IMR-90 (cell line): ENCODE data around the gene IL22. TPM values are rescaled to one million over a fixed set of nuclear protein-coding genes. Genes with fewer than 3 reads are reported as not detected.
"Not testable (repeated sequence)": the region's sequence is repeated elsewhere in the genome, so short reads cannot be mapped to it uniquely, and the experiment has no call there.

ENCODE experiments used
- ATAC-seq: fragments of 200-7000 bp; cut with Tn5 transposase; 2 replicates; pipeline ENCODE4 v1.9.1; 2020; ENCODE audit warnings: low read depth, mild to moderate bottlenecking, moderate library complexity
- BruUV-seq: library from RNA; stranded (reverse); fragments of 400-500 nt; replicated peaks from 2 replicates; lab custom pipeline; 2021; lab: Mats Ljungman, UMichigan
- CTCF ChIA-PET: fragments of 300-600 bp; formaldehyde crosslinking; extraction: SDS; loops from one replicate; lab custom pipeline; 2021; ENCODE audit warnings: antibody characterized with exemption; lab: Yijun Ruan, JAX
- POLR2A ChIA-PET: fragments of 300-600 bp; sonication (Branson Sonifier 250); formaldehyde crosslinking; loops from one replicate; lab custom pipeline; 2022; ENCODE audit warnings: antibody characterized with exemption; ENCODE audit not compliant: unreplicated experiment; lab: Charles Lee
- DNase-seq: peaks from one replicate; pipeline ENCODE4 v3.0.0; 2013
- H2AFZ ChIP-seq: replicated peaks from 2 replicates; pipeline ENCODE3; 2013; ENCODE audit warnings: low read length, mild to moderate bottlenecking; ENCODE audit not compliant: poor library complexity
- H2AK5ac ChIP-seq: 2 replicates; pipeline ENCODE4 v1.6.1; 2013; ENCODE audit warnings: low read depth, low read length, inconsistent platforms
- H2AK9ac ChIP-seq: replicated peaks from 2 replicates; pipeline ENCODE3; 2013; ENCODE audit warnings: mild to moderate bottlenecking, low read depth, low read length, moderate library complexity; ENCODE audit not compliant: poor library complexity
- H2BK120ac ChIP-seq: 2 replicates; pipeline ENCODE4 v1.6.1; 2013; ENCODE audit warnings: low read depth, low read length, inconsistent platforms
- H2BK15ac ChIP-seq: 3 replicates; pipeline ENCODE4 v1.6.1; 2013; ENCODE audit warnings: low read depth, low read length, inconsistent platforms
- H2BK20ac ChIP-seq: 2 replicates; pipeline ENCODE4 v1.6.1; 2013; ENCODE audit warnings: low read depth, mild to moderate bottlenecking, inconsistent platforms, low read length, moderate library complexity
- H2BK5ac ChIP-seq: 2 replicates; pipeline ENCODE4 v1.6.1; 2013; ENCODE audit warnings: mild to moderate bottlenecking, low read depth, low read length, inconsistent platforms; ENCODE audit not compliant: poor library complexity, severe bottlenecking
- H3K14ac ChIP-seq: replicated peaks from 2 replicates; pipeline ENCODE4 v1.6.1; 2013; ENCODE audit warnings: low read depth, low read length, inconsistent platforms
- H3K18ac ChIP-seq: 2 replicates; pipeline ENCODE4 v1.6.1; 2013; ENCODE audit warnings: low read depth, low read length, control low read depth
- H3K23ac ChIP-seq: 2 replicates; pipeline ENCODE4 v1.6.1; 2013; ENCODE audit warnings: low read depth, low read length, inconsistent platforms
- H3K27ac ChIP-seq: 2 replicates; pipeline ENCODE4 v1.5.1; 2013; ENCODE audit warnings: mild to moderate bottlenecking, control low read depth, low read length; ENCODE audit not compliant: insufficient read depth
- H3K27me3 ChIP-seq: 2 replicates; pipeline ENCODE4 v1.6.1; 2013; ENCODE audit warnings: low read length; ENCODE audit not compliant: control insufficient read depth, insufficient read depth
- H3K36me3 ChIP-seq: 2 replicates; pipeline ENCODE4 v1.6.1; 2013; ENCODE audit warnings: low read length, mixed read lengths; ENCODE audit not compliant: control insufficient read depth, insufficient read depth
- H3K4ac ChIP-seq: 2 replicates; pipeline ENCODE4 v1.6.1; 2013; ENCODE audit warnings: low read depth, low read length, inconsistent platforms
- H3K4me1 ChIP-seq: 2 replicates; pipeline ENCODE4 v1.6.1; 2013; ENCODE audit warnings: low read length, mixed read lengths; ENCODE audit not compliant: control insufficient read depth, insufficient read depth
- H3K4me2 ChIP-seq: 2 replicates; pipeline ENCODE4 v1.6.1; 2013; ENCODE audit warnings: low read depth, mild to moderate bottlenecking, control low read depth, low read length, moderate library complexity
- H3K4me3 ChIP-seq: 2 replicates; pipeline ENCODE4 v1.5.1; 2013; ENCODE audit warnings: low read depth, mild to moderate bottlenecking, control low read depth, low read length, moderate library complexity; ENCODE audit not compliant: insufficient read depth
- H3K56ac ChIP-seq: 2 replicates; pipeline ENCODE4 v1.6.1; 2013; ENCODE audit warnings: low read length, inconsistent platforms; ENCODE audit not compliant: insufficient read depth; ENCODE audit errors: extremely low read depth
- H3K79me1 ChIP-seq, 2 experiments: 2 replicates each; pipeline ENCODE4 v1.6.1; 2013; ENCODE audit warnings: low read length in 2 of 2, inconsistent platforms in 1 of 2, low read depth in 1 of 2
- H3K9ac ChIP-seq: 2 replicates; pipeline ENCODE4 v1.6.1; 2013; ENCODE audit warnings: low read depth, low read length, control low read depth
- H3K9me1 ChIP-seq: 2 replicates; pipeline ENCODE4 v1.6.1; 2013; ENCODE audit warnings: low read length, inconsistent platforms; ENCODE audit not compliant: insufficient read depth
- H3K9me3 ChIP-seq: 2 replicates; pipeline ENCODE4 v1.6.1; 2013; ENCODE audit warnings: low read length; ENCODE audit not compliant: control insufficient read depth, insufficient read depth
- H4K20me1 ChIP-seq: 2 replicates; pipeline ENCODE4 v1.6.1; 2013; ENCODE audit warnings: low read length, inconsistent platforms; ENCODE audit not compliant: insufficient read depth
- H4K5ac ChIP-seq: 2 replicates; pipeline ENCODE4 v1.6.1; 2013; ENCODE audit warnings: mild to moderate bottlenecking, low read depth, low read length, control low read depth
- H4K8ac ChIP-seq, 2 experiments: 2 replicates each; pipeline ENCODE4 v1.6.1; 2013; ENCODE audit warnings: low read depth in 2 of 2, low read length in 2 of 2, control low read depth in 1 of 2, inconsistent platforms in 1 of 2
- H4K91ac ChIP-seq: 2 replicates; pipeline ENCODE4 v1.6.1; 2013; ENCODE audit warnings: low read depth, low read length, inconsistent platforms; ENCODE audit not compliant: insufficient read depth
- WGBS, 2 experiments: methylation state at CpG; one replicate each; pipeline versions ENCODE4 v1.1.5 to v1.1.7; 2013; ENCODE audit warnings: missing lambda C conversion rate in 2 of 2; ENCODE audit not compliant: insufficient read length in 1 of 2; ENCODE audit errors: extremely low coverage in 2 of 2; 5-methylcytosine and 5-hydroxymethylcytosine counted together
- dilution Hi-C: fragments of 300-500 bp; cut with HindIII; formaldehyde crosslinking; loops from one replicate; pipeline ENCODE4 v1.14.3; 2018; ENCODE audit warnings: low sequenced_read_pairs; ENCODE audit not compliant: unreplicated experiment
- in situ Hi-C: fragments of 300-500 bp; cut with MboI; formaldehyde crosslinking; loops from 3 replicates; pipeline ENCODE4 v1.14.3; 2019; ENCODE audit warnings: low sequenced_read_pairs, inconsistent platforms, mixed read lengths
- intact Hi-C: fragments of 100-400 bp; cut with micrococcal nuclease; formaldehyde crosslinking; loops from 2 replicates; pipeline ENCODE4 v1.10.0; 2022
- polyA plus RNA-seq, 3 experiments: library from polyadenylated mRNA; depleted of rRNA; stranded (reverse); fragments of >200 nt; gene quantifications; 2 replicates each; pipeline ENCODE4 v1.2.3, GENCODE V29; 2012; ENCODE audit warnings: low replicate concordance in 1 of 3
- total RNA-seq: library from RNA; depleted of rRNA; stranded (reverse); fragments of >200 nt; gene quantifications from 2 replicates; pipeline ENCODE4 v1.2.3, GENCODE V29; 2012

IL22 gene
- total and polyA plus RNA-seq, 2 of the 4 experiments (the other 2 are of a cell fraction): not detected

DNA sequence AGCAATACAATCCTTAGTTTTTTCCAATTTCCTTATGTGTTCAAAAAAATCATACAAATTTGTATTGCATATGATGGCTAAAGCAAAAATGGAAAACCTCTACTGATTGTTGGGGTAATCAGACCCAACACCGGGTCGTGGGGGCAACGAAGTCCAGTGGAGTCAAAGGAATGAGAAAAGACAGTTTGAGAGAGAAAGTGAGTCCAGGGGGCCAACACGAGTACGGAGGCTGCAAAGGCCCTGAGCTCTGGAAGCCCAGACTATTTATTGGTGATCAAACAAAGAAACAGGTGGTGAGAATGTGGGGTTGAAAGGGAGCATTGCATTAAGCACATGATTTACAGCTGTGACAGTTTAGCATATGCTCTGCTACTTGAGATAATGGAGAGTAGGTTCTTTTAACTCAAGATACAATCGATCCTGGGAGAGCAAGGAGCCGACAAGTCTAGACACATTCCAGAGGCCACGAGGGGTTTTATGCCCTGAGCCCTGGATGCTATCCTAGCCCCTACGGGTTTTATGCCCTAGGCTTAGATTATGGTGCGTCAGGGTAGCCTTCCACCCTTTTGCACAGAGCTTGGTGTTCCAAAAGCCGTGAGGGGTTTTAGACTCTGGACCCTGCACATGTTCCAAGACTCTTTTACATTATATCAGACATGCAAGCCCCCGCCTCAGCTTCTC, 44.2 kb downstream of the IL22 start:
- not testable (repeated sequence) for H3K56ac ChIP-seq

More for the DNA sequence above, 44.2 kb downstream of the IL22 start:
- CTCF ChIA-PET, H3K23ac ChIP-seq, H2BK5ac ChIP-seq, H3K18ac ChIP-seq, DNase-seq, H2AFZ ChIP-seq, intact Hi-C loops, H4K91ac ChIP-seq, H2BK20ac ChIP-seq, H4K8ac ChIP-seq, H4K20me1 ChIP-seq, in situ Hi-C loops, H3K14ac ChIP-seq, BruUV-seq, H2BK120ac ChIP-seq, H3K36me3 ChIP-seq, H3K79me1 ChIP-seq, H3K9ac ChIP-seq, H3K4me1 ChIP-seq, ATAC-seq, H2AK5ac ChIP-seq, POLR2A ChIA-PET, H3K27ac ChIP-seq, H3K9me1 ChIP-seq, H2AK9ac ChIP-seq, H3K4ac ChIP-seq, H3K27me3 ChIP-seq, H3K4me3 ChIP-seq, H2BK15ac ChIP-seq, H3K9me3 ChIP-seq, H4K5ac ChIP-seq, H3K4me2 ChIP-seq: not testable (repeated sequence)
- dilution Hi-C loops: loop anchor here (25.0 kb wide), 1 partner anchor 103 kb away; no protein-coding TSS in a partner anchor
- no CpG with 5 or more reads among the region's 12 CpGs for WGBS, 2 experiments
